Measurements from ENCODE around the gene RGS1.
A peak's percentile ranks its signal among the peaks of the same experiment; 100 is the strongest.

RGS1 gene

GRCh38 chr1:192563129-192563528 is 12.4 kb upstream of the RGS1 start:
- Mint-ChIP-seq H3K9me3 (no peaks in the 10 kb centered on the region), H3K27ac (no peak overlapping the region), H3K27me3 (peaks cover 12 to 25% of the 10 kb centered on the region in 2 donors), H3K36me3 (no peaks in the 10 kb centered on the region), H3K4me3 (no peak overlapping the region), H3K4me1 (peaks cover 27 to 40% of the 10 kb centered on the region in 2 donors)
- DNase-seq = no peak
- ATAC-seq (replicated peaks) = peak; percentile 55 to 56

- no peak for ATAC-seq (replicated peaks)
- no peak overlapping the region for H3K27ac Mint-ChIP-seq
Measured at GRCh38 chr1:192564099-192564498, 11.5 kb upstream of the RGS1 start.

GRCh38 chr1:192565946-192566345 is 9.6 kb upstream of the RGS1 start:
- ATAC-seq (replicated peaks) (no peak), DNase-seq (no peak)
- Mint-ChIP-seq H3K4me3 (no peak overlapping the region), H3K4me1 (peaks cover 22 to 33% of the 10 kb centered on the region in 2 donors), H3K27me3 (peaks cover 12 to 37% of the 10 kb centered on the region in 2 donors), H3K27ac (peak overlapping the region; percentile 33), H3K36me3 (peaks cover 5 to 14% of the 10 kb centered on the region in 2 donors), H3K9me3 (peaks cover 8 to 9% of the 10 kb centered on the region in 2 donors)

More at GRCh38 chr1:192564099-192564498, 11.5 kb upstream of the RGS1 start:
- Mint-ChIP-seq H3K27me3 (peaks cover 12 to 26% of the 10 kb centered on the region in 2 donors), H3K4me1 (peaks cover 26 to 40% of the 10 kb centered on the region in 2 donors), H3K36me3 (peaks cover 0 to 2% of the 10 kb centered on the region in 2 donors), H3K4me3 (no peak overlapping the region), H3K9me3 (no peaks in the 10 kb centered on the region)
- DNase-seq = no peak

- Mint-ChIP-seq H3K27ac (no peak overlapping the region), H3K27me3 (peaks cover 12 to 43% of the 10 kb centered on the region in 2 donors), H3K4me3 (no peak overlapping the region), H3K4me1 (peaks cover 22 to 33% of the 10 kb centered on the region in 2 donors), H3K9me3 (peaks cover 11 to 12% of the 10 kb centered on the region in 2 donors), H3K36me3 (peaks cover 7 to 14% of the 10 kb centered on the region in 2 donors)
- ATAC-seq (replicated peaks) = peak in 1 of 2 donors; percentile 25
- DNase-seq = no peak
Measured at GRCh38 chr1:192566657-192567056, 8.9 kb upstream of the RGS1 start.

- DNase-seq = no peak
- no peak for ATAC-seq (replicated peaks)
- Mint-ChIP-seq H3K27ac (no peak overlapping the region), H3K9me3 (peaks cover 11 to 12% of the 10 kb centered on the region in 2 donors), H3K27me3 (peaks cover 8 to 43% of the 10 kb centered on the region in 2 donors), H3K4me3 (no peak overlapping the region), H3K4me1 (peaks cover 19 to 22% of the 10 kb centered on the region in 2 donors), H3K36me3 (peaks cover 7 to 14% of the 10 kb centered on the region in 2 donors)
Measured at GRCh38 chr1:192568063-192568462, 7.5 kb upstream of the RGS1 start.

- no peak for DNase-seq
- Mint-ChIP-seq H3K9me3 (peaks cover 11 to 12% of the 10 kb centered on the region in 2 donors), H3K27ac (no peak overlapping the region), H3K4me1 (peaks cover 13 to 14% of the 10 kb centered on the region in 2 donors), H3K36me3 (peaks cover 7 to 19% of the 10 kb centered on the region in 2 donors), H3K27me3 (peaks cover 0 to 26% of the 10 kb centered on the region in 2 donors), H3K4me3 (no peak overlapping the region)
- ATAC-seq (replicated peaks) = no peak
Measured at GRCh38 chr1:192571668-192572067, 3.9 kb upstream of the RGS1 start.

GRCh38 chr1:192573499-192573898 is 2.1 kb upstream of the RGS1 start:
- Mint-ChIP-seq H3K27ac (no peak overlapping the region), H3K4me1 (peaks cover 11 to 12% of the 10 kb centered on the region in 2 donors), H3K9me3 (peaks cover 11 to 12% of the 10 kb centered on the region in 2 donors), H3K36me3 (peaks cover 7 to 31% of the 10 kb centered on the region in 2 donors), H3K4me3 (no peak overlapping the region), H3K27me3 (peaks cover 0 to 26% of the 10 kb centered on the region in 2 donors)
- DNase-seq = no peak
- no peak for ATAC-seq (replicated peaks)

GRCh38 chr1:192574073-192574472 is 1.5 kb upstream of the RGS1 start:
- Mint-ChIP-seq H3K27ac (no peak overlapping the region), H3K36me3 (peaks cover 7 to 35% of the 10 kb centered on the region in 2 donors), H3K4me3 (no peak overlapping the region), H3K27me3 (peaks cover 0 to 25% of the 10 kb centered on the region in 2 donors), H3K9me3 (peaks cover 11 to 12% of the 10 kb centered on the region in 2 donors), H3K4me1 (peaks cover 12 to 18% of the 10 kb centered on the region in 2 donors)
- ATAC-seq (replicated peaks) = no peak
- no peak for DNase-seq

GRCh38 chr1:192576190-192577144 is 894 bp downstream of the RGS1 start:
- Mint-ChIP-seq H3K27me3 (peaks cover 4 to 8% of the 10 kb centered on the region in 2 donors), H3K36me3 (peaks cover 0 to 40% of the 10 kb centered on the region in 2 donors), H3K4me3 (peak overlapping the region in 1 of 2 donors; percentile 46), H3K4me1 (peaks cover 22 to 28% of the 10 kb centered on the region in 2 donors), H3K9me3 (no peaks in the 10 kb centered on the region), H3K27ac (peak overlapping the region; percentile 37)
- ATAC-seq (replicated peaks) (no peak), DNase-seq (no peak)

GRCh38 chr1:192577145-192578140 is 1.9 kb downstream of the RGS1 start:
- Mint-ChIP-seq H3K4me3 (peak overlapping the region; percentile 46 to 66), H3K36me3 (peaks cover 0 to 40% of the 10 kb centered on the region in 2 donors), H3K27me3 (peaks cover 5 to 6% of the 10 kb centered on the region in 2 donors), H3K9me3 (no peaks in the 10 kb centered on the region), H3K4me1 (peaks cover 23 to 28% of the 10 kb centered on the region in 2 donors), H3K27ac (peak overlapping the region; percentile 88)
- ATAC-seq (replicated peaks) (no peak), DNase-seq (no peak)

- Mint-ChIP-seq H3K4me1 (peaks cover 21 to 28% of the 10 kb centered on the region in 2 donors), H3K27me3 (peaks cover 1 to 5% of the 10 kb centered on the region in 2 donors), H3K36me3 (peaks cover 0 to 40% of the 10 kb centered on the region in 2 donors), H3K27ac (peak overlapping the region; percentile 88), H3K9me3 (no peaks in the 10 kb centered on the region), H3K4me3 (peak overlapping the region; percentile 46 to 66)
- ATAC-seq (replicated peaks) = no peak
- DNase-seq = no peak
Measured at GRCh38 chr1:192578144-192578909, 2.8 kb downstream of the RGS1 start.

GRCh38 chr1:192579010-192579738 is 3.6 kb downstream of the RGS1 start:
- DNase-seq = peak; percentile 13
- Mint-ChIP-seq H3K4me1 (peaks cover 20 to 28% of the 10 kb centered on the region in 2 donors), H3K27me3 (peaks cover 10 to 11% of the 10 kb centered on the region in 2 donors), H3K27ac (peak overlapping the region; percentile 38), H3K9me3 (no peaks in the 10 kb centered on the region), H3K4me3 (peak overlapping the region; percentile 1 to 60), H3K36me3 (peaks cover 0 to 40% of the 10 kb centered on the region in 2 donors)
- peak; percentile 58 to 68 for ATAC-seq (replicated peaks)

All from stimulated activated naive B cell treated with anti-CD40 and anti-IgM and Interleukin-4, amounts not matched to agents 10 μg/mL and 1 μg/mL and 100 μg/mL, for 72 hours (primary cell).